GM12878 (cell line): ENCODE results near the gene SYCP3. TPM values are rescaled to one million over a fixed set of nuclear protein-coding genes. Genes with fewer than 3 reads are reported as not detected.

ENCODE experiments used
- ATAC-seq: fragments of 200-7000 bp; cut with Tn5 transposase; 3 replicates; pipeline ENCODE4 v1.9.1; 2020; ENCODE audit warnings: mild to moderate bottlenecking, moderate library complexity
- BruUV-seq: library from RNA; stranded (reverse); fragments of 400-500 nt; replicated peaks from 2 replicates; lab custom pipeline; 2021; lab: Mats Ljungman, UMichigan
- CTCF ChIA-PET: fragments of 300-600 bp; sonication (Branson Sonifier 250); formaldehyde crosslinking; extraction: SDS; loops from one replicate; lab custom pipeline; 2021; ENCODE audit warnings: inconsistent platforms; lab: Yijun Ruan, JAX
- POLR2A ChIA-PET: fragments of 350-600 bp; formaldehyde crosslinking; extraction: SDS; loops from one replicate; lab custom pipeline; 2021; ENCODE audit warnings: inconsistent platforms; lab: Charles Lee
- RAD21 ChIA-PET: fragments of 300-600 bp; sonication (Branson Sonifier 250); formaldehyde crosslinking; loops from one replicate; lab custom pipeline; 2023; ENCODE audit warnings: antibody characterized with exemption; ENCODE audit not compliant: unreplicated experiment; lab: Charles Lee
- SMC1A ChIA-PET: fragments of 300-600 bp; sonication (Branson Sonifier 250); formaldehyde crosslinking; loops from one replicate; lab custom pipeline; 2023; ENCODE audit not compliant: unreplicated experiment, uncharacterized antibody; lab: Charles Lee
- DNase-seq: peaks from one replicate; pipeline ENCODE4 v3.0.0-alpha.2; 2011; ENCODE audit warnings: low read depth, low spot score
- FAIRE-seq: peaks from 3 replicates; lab custom pipeline; 2011; peaks lifted over from hg19 to GRCh38; lab: Jason Lieb, UNC
- H2AFZ ChIP-seq: 2 replicates; pipeline ENCODE4 v1.6.0; 2011; ENCODE audit warnings: low read depth, low read length, control low read depth; ENCODE audit not compliant: control insufficient read depth
- H3K27ac ChIP-seq: 2 replicates; pipeline ENCODE4 v1.5.1; 2011; ENCODE audit warnings: control low read depth; ENCODE audit not compliant: control insufficient read depth, insufficient read depth
- H3K27me3 ChIP-seq, 2 experiments: replicated peaks in 1 of 2; 2 replicates each; pipeline versions ENCODE4 v1.6.0 to v1.6.1; 2011; ENCODE audit warnings: low read length in 1 of 2; ENCODE audit not compliant: control insufficient read depth in 2 of 2, insufficient read depth in 2 of 2
- H3K36me3 ChIP-seq, 2 experiments: 2 replicates each; pipeline ENCODE4 v1.5.1; 2011; ENCODE audit warnings: low read length in 1 of 2; ENCODE audit not compliant: control insufficient read depth in 2 of 2, insufficient read depth in 2 of 2
- H3K4me1 ChIP-seq: 2 replicates; pipeline ENCODE4 v1.6.1; 2011; ENCODE audit warnings: mild to moderate bottlenecking, low read length, moderate library complexity, mixed read lengths; ENCODE audit not compliant: control insufficient read depth, insufficient read depth
- H3K4me2 ChIP-seq: 2 replicates; pipeline ENCODE4 v1.6.0; 2011; ENCODE audit warnings: control low read depth; ENCODE audit not compliant: control insufficient read depth, insufficient read depth
- H3K4me3 ChIP-seq: fragments of 200-600 bp; sonication (generic); 2 replicates; pipeline ENCODE4 v1.5.1; 2016
- H3K79me2 ChIP-seq: 2 replicates; pipeline ENCODE4 v1.6.0; 2011; ENCODE audit warnings: low read length; ENCODE audit not compliant: control insufficient read depth, insufficient read depth
- H3K9ac ChIP-seq: 2 replicates; pipeline ENCODE4 v1.8.0; 2011; ENCODE audit warnings: low read length, control low read depth, mixed read lengths; ENCODE audit not compliant: control insufficient read depth, insufficient read depth
- H3K9me3 ChIP-seq: replicated peaks from 3 replicates; pipeline ENCODE4 v1.5.1; 2011; ENCODE audit warnings: mild to moderate bottlenecking, low read length; ENCODE audit not compliant: control insufficient read depth, insufficient read depth
- H4K20me1 ChIP-seq: 2 replicates; pipeline ENCODE4 v1.6.0; 2011; ENCODE audit not compliant: control insufficient read depth, insufficient read depth
- CBX5 ChIP-seq: sonication (generic); IDR thresholded peaks from 2 replicates; pipeline ENCODE4 v1.6.1; 2016; ENCODE audit warnings: low read depth, moderate library complexity, mild to moderate bottlenecking, inconsistent platforms
- EGR1 ChIP-seq, 2 experiments: IDR thresholded peaks; 1 replicate in 1 of 2; 2 replicates in 1 of 2; pipeline ENCODE4 v1.6.1; 2011 to 2012; ENCODE audit warnings: low read depth in 2 of 2, low read length in 2 of 2, borderline replicate concordance in 1 of 2, mild to moderate bottlenecking in 1 of 2, moderate library complexity in 1 of 2
- NFYA ChIP-seq: IDR thresholded peaks from 2 replicates; pipeline ENCODE4 v1.6.1; 2011; ENCODE audit warnings: low read depth, mild to moderate bottlenecking, low read length, improper control_type of control experiment, borderline replicate concordance
- POU2F2 ChIP-seq: IDR thresholded peaks from 3 replicates; pipeline ENCODE4 v1.6.1; 2011; ENCODE audit warnings: low read depth, mild to moderate bottlenecking, low read length, borderline replicate concordance
- TARDBP ChIP-seq: IDR thresholded peaks from 2 replicates; pipeline ENCODE4 v1.6.1; 2016; ENCODE audit warnings: borderline replicate concordance
- TCF12 ChIP-seq: IDR thresholded peaks from 2 replicates; pipeline ENCODE4 v1.6.1; 2011; ENCODE audit warnings: low read depth, mild to moderate bottlenecking, low read length
- WGBS: methylation state at CpG from one replicate; pipeline ENCODE4 v1.1.6; 2016; ENCODE audit warnings: low lambda C conversion rate; ENCODE audit not compliant: insufficient replicate concordance, insufficient coverage; ENCODE audit errors: missing lambda C conversion rate; 5-methylcytosine and 5-hydroxymethylcytosine counted together
- in situ Hi-C: fragments of 300-500 bp; cut with MboI; formaldehyde crosslinking; loops from 9 replicates; pipeline ENCODE4 v1.14.3; 2018; ENCODE audit warnings: mixed read lengths
- intact Hi-C: fragments of 100-400 bp; cut with micrococcal nuclease; formaldehyde crosslinking; loops from one replicate; pipeline ENCODE4 v1.14.2; 2022; ENCODE audit not compliant: unreplicated experiment
- polyA plus RNA-seq, 11 experiments: library from polyadenylated mRNA; depleted of rRNA in 4 of 11; unstranded in 6 of 11; stranded (reverse) in 5 of 11; fragments of >200 nt; fragmentation: Nextera tagmentation in 4 of 11; fragmentation: Illumina TruSeq in 1 of 11; extraction: Ambion mirVana in 4 of 11; extraction: Trizol in 1 of 11; gene quantifications; 1 replicate in 1 of 11; 2 replicates in 10 of 11; pipeline versions ENCODE4 v1.2.1 to v1.2.3, GENCODE V29; 2011 to 2016; ENCODE audit warnings: inconsistent platforms in 2 of 11, missing spikeins in 2 of 11, low read depth in 1 of 11
- total RNA-seq, 4 experiments: library from RNA; depleted of rRNA in 3 of 4; stranded (reverse); fragments of >200 nt in 3 of 4; fragmentation: Illumina TruSeq in 1 of 4; extraction: Trizol in 1 of 4; gene quantifications; 2 replicates each; pipeline versions ENCODE4 v1.2.1 to v1.2.3, GENCODE V29; 2013 to 2021
- TF ChIP-seq, protein P1 (sequence below): fragments of 450-650 bp; IDR thresholded peaks from 2 replicates; pipeline ENCODE4 v1.6.1; 2016; ENCODE audit warnings: mild to moderate bottlenecking
- TF ChIP-seq, protein P2 (sequence below): IDR thresholded peaks from 2 replicates; pipeline ENCODE4 v1.6.1; 2011; ENCODE audit warnings: mild to moderate bottlenecking, low read depth, low read length, moderate library complexity; ENCODE audit not compliant: insufficient replicate concordance

SYCP3 gene
- total and polyA plus RNA-seq, 10 of the 15 experiments (the other 5 are each of a cell fraction or from before 2014, with no cell fraction given), result 0.08 to 0.58 (median 0.21) TPM

DNA sequence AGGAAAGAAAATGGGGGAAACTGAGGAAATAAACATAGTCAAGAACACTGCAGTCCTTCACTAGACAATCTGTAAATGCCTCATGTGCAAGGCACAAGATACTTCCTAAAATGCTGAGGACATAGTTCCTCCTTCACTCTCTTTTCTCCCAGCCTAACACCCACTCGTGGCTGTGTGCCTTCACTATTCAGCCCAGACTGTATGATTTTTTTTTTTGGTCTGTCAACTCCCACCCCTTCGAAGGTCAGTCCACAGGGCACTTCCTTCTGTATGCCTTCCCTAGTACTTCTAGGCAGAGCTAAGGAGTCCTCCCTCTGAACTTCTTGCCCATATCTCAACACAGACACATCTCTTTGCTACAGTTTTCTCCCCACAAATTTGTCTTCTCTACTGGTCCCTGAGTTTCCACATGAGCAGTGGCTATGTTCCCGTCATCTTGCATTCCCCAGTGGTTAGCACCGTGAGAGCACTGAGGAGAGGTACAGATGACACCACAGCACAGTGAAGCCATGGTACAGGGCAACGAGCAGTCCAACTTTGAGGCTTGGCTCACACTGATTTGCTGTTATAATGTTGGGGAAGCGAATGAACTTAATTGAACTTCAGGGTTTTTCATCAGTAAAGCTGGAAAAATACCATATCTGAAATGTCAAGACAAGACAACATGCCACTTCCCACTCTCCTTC is 24.1 kb upstream of the SYCP3 start:
- no peak for FAIRE-seq
- Histone ChIP-seq H3K79me2 (no peaks in the 10 kb centered on the region), H3K4me3 (no peak overlapping the region), H2AFZ (no peak overlapping the region), H3K9ac (no peak overlapping the region), H3K4me1 (no peaks in the 10 kb centered on the region), H4K20me1 (no peaks in the 10 kb centered on the region), H3K4me2 (no peak overlapping the region), H3K9me3 (no peaks in the 10 kb centered on the region), H3K36me3 (peaks cover 0 to 16% of the 10 kb centered on the region in 2 experiments; a peak in 2 of 4 replicates), H3K27me3 (no peaks in the 10 kb centered on the region), H3K27ac (no peak overlapping the region)
- TF ChIP-seq CBX5, result no peak
- no peak for TF ChIP-seq EGR1 (IDR thresholded peaks at IDR 0.05; ENCODE audit: borderline replicate concordance in 1 of 2, low read depth in 2 of 2, low read length in 2 of 2)
- no peak for TF ChIP-seq TCF12
- TF ChIP-seq NFYA, result no peak
- TF ChIP-seq, protein P1, sequence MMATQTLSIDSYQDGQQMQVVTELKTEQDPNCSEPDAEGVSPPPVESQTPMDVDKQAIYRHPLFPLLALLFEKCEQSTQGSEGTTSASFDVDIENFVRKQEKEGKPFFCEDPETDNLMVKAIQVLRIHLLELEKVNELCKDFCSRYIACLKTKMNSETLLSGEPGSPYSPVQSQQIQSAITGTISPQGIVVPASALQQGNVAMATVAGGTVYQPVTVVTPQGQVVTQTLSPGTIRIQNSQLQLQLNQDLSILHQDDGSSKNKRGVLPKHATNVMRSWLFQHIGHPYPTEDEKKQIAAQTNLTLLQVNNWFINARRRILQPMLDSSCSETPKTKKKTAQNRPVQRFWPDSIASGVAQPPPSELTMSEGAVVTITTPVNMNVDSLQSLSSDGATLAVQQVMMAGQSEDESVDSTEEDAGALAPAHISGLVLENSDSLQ, result no peak
- TF ChIP-seq, protein P2, sequence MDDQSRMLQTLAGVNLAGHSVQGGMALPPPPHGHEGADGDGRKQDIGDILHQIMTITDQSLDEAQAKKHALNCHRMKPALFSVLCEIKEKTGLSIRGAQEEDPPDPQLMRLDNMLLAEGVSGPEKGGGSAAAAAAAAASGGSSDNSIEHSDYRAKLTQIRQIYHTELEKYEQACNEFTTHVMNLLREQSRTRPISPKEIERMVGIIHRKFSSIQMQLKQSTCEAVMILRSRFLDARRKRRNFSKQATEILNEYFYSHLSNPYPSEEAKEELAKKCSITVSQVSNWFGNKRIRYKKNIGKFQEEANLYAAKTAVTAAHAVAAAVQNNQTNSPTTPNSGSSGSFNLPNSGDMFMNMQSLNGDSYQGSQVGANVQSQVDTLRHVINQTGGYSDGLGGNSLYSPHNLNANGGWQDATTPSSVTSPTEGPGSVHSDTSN, result no peak
- no peak for TF ChIP-seq TARDBP
- no peak for TF ChIP-seq POU2F2
- DNase-seq, result no peak
- no peak for ATAC-seq
- ChIA-PET CTCF (interaction anchor here (1.6 to 4.3 kb wide), 3 partner anchors 8 to 67 kb away, joined by 7 to 34 read pairs (median 10); partner anchors contain the start of gene GNPTAB), RAD21 (interaction anchor here (1.8 kb wide), 1 partner anchor 10 kb away, joined by 6 read pairs; no protein-coding TSS in a partner anchor), SMC1A (interaction anchor here (0.8 kb wide), 1 partner anchor 349 kb away, joined by 3 read pairs; no protein-coding TSS in a partner anchor), POLR2A (interaction anchor here (0.6 kb wide), 1 partner anchor 341 kb away, joined by 3 read pairs; no protein-coding TSS in a partner anchor)
- BruUV-seq, result no TSS peak
- in situ Hi-C loops, result loop anchor here (5.0 kb wide), 1 partner anchor 351 kb away; no protein-coding TSS in a partner anchor
- 57% methylated on average over 6 of the region's 6 CpGs for WGBS
- intact Hi-C loops, result no loop called here
